Measurements from ENCODE around the gene SPSB3.

Gene SPSB3

DNA sequence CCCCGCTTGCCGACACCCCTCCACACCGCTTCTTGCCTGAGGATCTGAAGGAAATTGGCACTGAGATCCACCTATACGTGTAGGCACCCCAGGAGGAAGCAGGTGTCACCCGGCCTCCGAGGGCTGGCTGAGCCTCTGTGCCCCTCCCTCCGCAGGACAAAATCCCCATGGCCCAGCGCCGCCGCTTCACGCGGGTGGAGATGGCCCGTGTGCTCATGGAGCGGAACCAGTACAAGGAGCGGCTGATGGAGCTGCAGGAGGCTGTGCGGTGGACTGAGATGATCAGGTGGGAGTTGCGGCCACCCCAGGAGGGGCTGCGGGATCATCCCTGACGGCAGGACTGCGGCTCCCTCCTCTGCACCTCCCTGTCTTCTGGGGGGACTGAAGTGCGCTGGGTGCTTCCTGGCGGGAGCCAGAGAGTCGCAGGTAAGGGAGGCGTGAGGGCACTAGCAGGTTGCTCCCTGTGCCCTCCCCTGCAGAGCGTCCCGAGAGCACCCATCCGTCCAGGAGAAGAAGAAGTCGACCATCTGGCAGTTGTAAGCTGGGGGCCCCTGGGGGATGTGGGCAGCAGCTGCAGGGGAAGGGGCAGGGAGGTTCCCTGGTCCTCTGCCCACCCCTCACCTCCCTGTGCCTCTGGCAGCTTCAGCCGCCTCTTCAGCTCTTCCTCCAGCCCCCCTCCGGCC is 20.0 kb downstream of the SPSB3 start:
- no peak for DNase-seq

- DNase-seq, result no peak
These were observed 20.6 kb downstream of the SPSB3 start for GRCh38 chr16:1761751-1762150.

- DNase-seq, result no peak
These were observed 21.5 kb downstream of the SPSB3 start for GRCh38 chr16:1760911-1761310.

DNA sequence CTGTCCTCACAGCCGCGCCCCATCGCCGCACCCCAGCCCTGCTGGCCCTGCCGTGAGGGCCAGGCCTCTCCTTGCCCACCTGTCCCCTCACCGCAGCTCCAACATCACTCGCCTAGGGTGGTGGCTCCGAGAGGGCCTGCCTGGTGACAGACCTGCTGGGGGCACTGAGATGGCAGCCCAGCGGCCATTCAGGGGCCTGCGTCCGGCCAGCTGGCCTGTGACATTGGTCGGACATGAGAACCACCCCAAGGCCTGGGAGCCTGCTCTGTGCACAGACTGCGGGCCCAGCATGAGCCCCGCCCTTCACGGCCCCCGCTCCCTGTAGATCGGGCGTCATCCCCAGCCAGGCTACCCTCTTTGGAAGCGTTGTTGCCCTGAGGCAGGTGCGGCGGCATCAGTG is 22.9 kb downstream of the SPSB3 start:
- no peak for DNase-seq

- no peak for DNase-seq
These were observed 23.4 kb downstream of the SPSB3 start for GRCh38 chr16:1758923-1759322.

DNA sequence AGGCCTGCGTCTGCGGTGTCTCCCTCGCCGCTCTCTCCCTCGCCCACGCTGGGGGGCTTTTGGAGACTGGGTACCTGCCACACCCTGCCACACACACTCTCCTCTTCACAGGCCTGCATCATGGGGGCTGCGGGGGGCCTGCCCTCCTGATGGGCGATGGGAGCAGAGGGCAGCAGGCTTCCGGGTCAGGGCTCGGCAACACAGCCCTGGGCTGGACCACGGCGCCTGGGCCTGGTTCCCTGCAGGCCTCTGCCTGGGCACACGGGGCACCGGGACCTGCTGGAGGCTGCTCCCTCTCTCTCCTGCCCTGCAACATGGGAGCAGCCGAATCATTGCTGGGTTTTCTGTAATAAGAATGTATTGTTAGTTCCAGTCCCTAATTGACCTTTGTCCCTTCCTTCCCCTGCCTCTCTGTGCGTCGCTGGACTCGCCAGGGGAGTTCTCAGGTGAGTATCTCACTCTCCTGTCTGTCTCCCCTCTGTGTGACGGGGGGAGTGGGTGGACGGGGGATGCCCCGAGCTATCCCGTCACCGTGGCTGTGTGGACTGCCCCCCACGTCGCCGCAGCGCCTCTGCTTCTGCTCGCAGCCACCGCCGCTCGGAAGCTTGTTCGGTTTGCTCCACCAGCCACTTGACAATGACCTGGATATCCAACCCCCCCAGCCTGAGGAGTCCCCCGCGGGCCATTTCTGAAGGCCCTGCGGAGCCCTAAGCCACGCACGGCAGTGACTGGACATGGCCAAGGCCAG is 24.5 kb downstream of the SPSB3 start:
- DNase-seq, result no peak

DNA sequence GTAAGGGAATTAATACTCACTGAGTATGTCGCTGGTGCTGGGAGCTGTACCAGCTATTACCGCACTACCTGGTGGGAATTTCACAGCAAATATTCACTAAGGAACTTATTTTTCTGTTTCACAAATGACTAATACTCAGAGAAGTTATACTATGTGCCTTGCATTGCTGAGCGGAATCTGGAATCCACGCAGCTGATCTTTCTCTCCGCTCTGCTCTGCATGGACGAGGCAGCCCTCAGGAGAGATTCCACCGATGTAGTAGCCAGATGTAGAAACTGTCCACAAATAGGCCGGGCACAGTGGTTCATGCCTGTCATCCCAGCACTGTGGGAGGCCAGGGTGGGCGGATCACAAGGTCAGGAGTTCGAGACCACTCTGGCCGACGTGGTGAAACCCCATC is 28.2 kb downstream of the SPSB3 start:
- no peak for DNase-seq

DNA sequence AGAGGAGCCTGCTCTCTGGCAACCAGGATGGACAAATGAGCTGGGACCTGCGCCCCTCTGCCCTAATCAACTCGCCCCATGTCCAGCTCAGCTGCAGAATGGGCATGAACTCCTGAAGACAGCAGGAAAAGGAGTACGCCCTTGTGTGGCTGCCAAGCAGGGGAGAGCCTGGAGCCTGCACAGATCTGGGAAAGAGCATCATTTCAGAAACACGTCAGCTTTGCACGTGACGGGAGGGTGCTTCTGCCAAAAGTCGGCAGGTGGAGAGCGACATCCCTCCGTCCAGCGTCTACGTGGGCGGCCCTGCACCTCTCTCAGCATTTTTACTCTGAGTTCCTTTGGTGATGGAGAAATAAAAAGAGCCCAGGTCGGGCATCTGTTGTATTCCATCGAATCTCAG is 29.5 kb downstream of the SPSB3 start:
- DNase-seq, result no peak

GRCh38 chr16:1751946-1752345 is 30.4 kb downstream of the SPSB3 start:
- DNase-seq, result no peak

DNA sequence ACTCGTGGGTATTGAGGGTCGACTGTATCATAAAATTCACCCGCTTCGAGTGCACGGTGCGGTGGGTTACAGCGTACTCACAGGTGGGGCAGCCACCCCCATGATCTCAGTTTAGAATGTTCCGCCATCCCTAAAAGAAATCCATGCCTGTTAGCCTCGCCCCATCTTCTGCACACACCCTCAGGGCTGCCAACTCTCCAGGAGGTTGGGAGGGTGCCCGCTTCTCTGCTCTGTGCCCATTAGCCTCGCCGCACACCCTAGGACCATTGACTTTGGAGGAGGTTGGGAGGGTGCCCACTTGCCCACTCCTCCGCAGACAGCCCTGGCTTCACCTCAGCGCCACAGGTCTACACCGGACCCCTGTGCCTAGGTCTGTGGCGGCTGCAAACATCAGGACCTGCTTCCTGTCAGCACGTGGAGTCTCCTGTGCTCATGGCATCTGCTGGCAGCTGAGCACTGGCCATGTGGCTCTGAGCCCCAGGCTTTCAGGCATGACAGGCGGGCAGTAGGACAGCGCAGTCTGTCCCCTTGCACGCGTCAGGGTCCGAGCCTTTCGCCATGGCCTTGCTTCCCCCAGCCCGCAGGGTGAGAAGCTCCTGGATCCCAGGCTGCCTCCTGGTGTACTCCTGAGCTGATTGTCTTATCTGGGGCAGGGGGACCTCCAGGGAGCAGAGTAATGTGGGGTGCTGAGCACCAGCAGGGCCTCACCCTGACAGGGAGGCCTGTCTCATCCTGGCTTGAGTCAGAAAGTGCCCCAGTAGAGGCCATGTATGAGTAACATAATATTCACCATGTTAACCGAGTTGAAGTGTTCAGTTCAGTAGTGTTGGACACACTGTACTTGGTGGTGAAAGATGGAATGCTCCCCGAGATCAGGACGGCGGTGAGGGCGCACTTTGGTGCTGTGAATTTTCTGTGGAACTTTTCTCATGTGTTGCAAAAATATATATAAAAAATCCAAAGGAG is 32.9 kb downstream of the SPSB3 start:
- no peak for DNase-seq

GRCh38 chr16:1747934-1748333 is 34.4 kb downstream of the SPSB3 start:
- no peak for DNase-seq

GRCh38 chr16:1746693-1747195 is 35.6 kb downstream of the SPSB3 start:
- DNase-seq, result no peak

DNA sequence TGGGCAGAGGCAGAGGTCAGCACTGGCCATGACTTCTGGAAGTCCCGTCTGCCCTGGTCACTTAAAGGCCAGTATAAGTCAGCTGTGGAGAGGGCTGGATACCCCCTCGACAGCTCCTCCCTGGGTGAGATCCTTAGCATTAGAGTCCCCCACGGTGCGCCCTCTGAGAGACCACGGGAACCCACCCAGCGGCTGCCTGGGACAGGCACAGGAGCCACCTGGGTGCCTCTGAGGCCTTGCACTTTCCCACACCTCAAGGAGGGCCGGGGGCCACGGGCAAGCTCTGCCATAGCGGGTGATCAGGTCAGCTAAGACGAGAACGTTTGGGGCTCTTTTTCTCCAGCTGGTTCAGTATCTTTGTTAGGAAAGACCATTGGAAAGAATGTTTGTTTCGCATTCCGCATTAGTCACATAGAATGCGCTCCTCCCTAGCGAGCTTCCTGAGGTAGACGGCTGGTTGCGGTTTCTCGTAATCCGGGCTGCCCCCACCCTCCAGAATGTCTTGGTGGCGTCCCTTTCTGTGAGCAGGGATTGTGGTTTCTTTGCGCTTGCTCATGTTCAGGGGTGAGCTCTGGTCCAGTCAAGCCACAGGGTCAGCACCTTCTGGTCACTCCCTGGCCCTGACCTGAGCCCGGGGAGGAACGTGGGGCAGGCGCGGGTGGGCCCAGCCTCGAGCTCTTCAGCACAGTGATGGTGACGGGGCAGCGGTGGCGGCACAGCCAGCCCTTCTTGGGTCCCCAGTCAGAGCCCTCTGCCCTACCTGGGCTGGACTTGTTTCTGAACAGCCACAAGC is 36.3 kb downstream of the SPSB3 start:
- DNase-seq, result no peak

GRCh38 chr16:1745181-1745899 is 37.0 kb downstream of the SPSB3 start:
- no peak for DNase-seq

- no peak for DNase-seq
These were observed 38.0 kb downstream of the SPSB3 start for GRCh38 chr16:1744338-1744840.

DNA sequence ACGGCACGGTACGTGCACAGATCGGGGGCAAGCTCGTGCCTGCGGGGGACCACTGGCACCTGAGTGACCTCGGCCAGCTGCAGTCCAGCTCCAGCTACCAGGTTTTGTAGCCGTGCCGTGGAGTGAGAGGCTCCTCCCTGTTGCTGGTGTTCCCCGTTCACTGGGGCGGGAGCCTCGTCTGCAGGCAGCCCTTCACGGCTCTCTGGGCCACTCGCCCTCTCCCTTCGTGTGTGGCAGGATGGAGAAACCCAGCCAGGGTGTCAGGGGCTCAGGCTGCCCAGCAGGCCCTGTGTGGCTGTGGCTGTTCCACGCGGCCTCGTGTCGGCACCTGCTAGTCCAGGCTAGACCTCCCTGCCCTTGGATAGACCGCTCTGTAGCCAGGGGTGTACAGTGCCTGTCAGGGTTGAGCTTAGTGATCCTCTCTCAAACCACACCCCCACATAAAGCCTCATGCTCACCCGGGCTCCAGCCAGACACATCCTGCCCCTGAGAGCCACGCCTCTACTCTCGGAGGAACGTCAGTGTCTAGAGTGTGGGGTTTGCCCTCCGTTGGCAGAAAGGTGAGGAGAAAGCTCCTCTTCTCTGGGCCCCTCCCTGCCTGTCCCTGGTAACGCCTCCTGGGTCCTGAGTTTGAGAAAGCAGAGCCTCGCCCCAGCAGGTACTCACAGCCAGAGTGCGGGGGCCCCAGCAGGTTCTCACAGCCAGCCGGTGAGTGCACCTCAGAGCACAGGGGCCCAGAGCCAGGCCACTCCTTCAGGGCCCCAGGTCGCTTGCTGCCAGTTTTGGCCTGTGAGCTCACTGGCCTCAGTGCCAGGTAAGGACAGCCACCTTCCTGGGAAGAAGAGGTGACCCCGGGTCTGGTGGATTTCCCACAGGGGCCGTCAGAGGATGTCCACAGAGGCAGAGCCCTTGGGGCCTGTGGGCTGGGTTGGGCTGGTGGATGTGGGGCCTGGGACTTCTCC is 38.7 kb downstream of the SPSB3 start:
- DNase-seq, result no peak

DNA sequence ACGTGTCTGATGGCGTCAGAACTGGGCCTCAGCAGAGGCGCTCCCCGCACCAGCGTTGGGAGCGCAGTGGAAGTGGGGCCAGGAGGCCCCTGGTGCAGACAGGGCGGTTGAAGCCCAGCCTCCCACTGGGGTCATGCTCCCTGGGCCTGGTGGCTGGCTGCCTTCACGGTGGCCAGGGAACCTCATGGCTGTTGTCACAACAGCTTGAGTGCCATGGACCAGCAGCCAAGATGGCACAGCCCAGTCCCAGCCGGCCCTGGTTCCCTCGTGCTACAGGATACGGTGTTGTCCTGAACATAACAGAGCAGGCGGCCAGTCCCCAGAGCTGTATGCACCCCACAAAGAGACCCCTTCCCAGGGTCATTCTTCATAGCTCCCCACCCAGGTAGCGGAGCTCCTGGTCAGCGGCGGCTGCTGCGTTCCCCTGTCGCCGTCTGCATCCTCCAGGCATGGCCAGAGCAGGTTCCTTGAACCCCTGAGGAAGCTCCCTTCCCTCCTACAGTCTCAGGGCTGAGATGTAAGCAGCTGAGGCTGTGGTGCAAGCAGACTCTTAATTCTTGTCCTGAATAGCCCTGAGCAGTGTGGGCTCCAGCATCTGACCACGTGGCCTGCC is 40.7 kb downstream of the SPSB3 start:
- DNase-seq, result no peak

DNA sequence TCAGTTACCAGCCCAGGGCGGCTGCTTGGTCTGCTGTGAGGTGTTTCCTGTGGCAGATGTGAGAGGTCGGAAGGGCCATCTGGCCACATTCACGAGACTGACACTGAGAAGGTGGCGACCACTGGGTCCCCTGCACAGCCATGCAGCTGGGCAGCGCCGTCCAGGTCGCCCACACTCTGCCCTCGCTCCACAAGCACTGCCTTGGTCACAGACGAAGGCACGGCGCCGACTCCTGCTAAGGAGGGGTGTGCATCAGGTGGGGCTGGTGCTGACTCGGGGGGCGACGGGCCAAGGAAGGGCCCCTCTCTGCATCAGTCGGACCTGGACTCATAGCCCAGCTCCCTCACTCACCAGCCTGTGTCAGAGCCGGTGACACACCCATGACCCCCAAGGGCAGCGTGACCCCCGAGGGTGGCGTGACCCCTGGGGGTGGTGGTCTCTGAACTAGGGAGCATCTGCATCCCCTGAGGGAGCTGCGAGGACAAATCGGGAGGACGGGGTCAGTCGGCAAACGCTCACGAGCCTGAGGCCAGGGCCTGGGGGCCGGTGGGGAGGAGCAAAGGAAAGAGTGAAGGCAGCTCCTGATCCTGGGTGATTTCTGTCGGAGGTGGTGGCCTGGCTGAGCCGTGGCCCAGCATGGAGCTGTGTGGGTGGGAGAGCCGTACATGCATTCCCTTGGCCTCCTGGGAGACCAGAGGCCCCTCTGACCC is 41.4 kb downstream of the SPSB3 start:
- no peak for DNase-seq

- DNase-seq, result no peak
These were observed 42.1 kb downstream of the SPSB3 start for GRCh38 chr16:1740234-1740633.

Measured in activated gamma-delta T cell (primary cell).